Hepatocyte (in vitro differentiated cells): ENCODE measurements around the gene LINGO3. TPM values are rescaled to one million over a fixed set of nuclear protein-coding genes. Genes with fewer than 3 reads are reported as not detected.

Experiments used
- DNase-seq: peaks from one replicate; pipeline ENCODE4 v3.0.0-alpha.2; 2016; ENCODE audit warnings: low spot score
- H2AFZ ChIP-seq: fragments of 200-600 bp; sonication (generic); 2 replicates; pipeline ENCODE4 v1.6.0; 2016; ENCODE audit warnings: antibody characterized with exemption, mild to moderate bottlenecking
- H3K27ac ChIP-seq: fragments of 200-600 bp; sonication (generic); 2 replicates; pipeline ENCODE4 v1.5.1; 2016; ENCODE audit warnings: mild to moderate bottlenecking
- H3K27me3 ChIP-seq: fragments of 200-600 bp; sonication (generic); 2 replicates; pipeline ENCODE4 v1.6.1; 2016
- H3K36me3 ChIP-seq: fragments of 200-600 bp; sonication (generic); replicated peaks from 2 replicates; pipeline ENCODE4 v1.5.1; 2016; ENCODE audit warnings: low read depth; ENCODE audit not compliant: insufficient read depth
- H3K4me1 ChIP-seq: fragments of 200-600 bp; sonication (generic); 2 replicates; pipeline ENCODE4 v1.5.1; 2016; ENCODE audit warnings: mild to moderate bottlenecking, moderate library complexity; ENCODE audit not compliant: insufficient read depth
- H3K4me2 ChIP-seq: fragments of 200-600 bp; sonication (generic); 2 replicates; pipeline ENCODE4 v1.6.0; 2016
- H3K4me3 ChIP-seq: fragments of 200-600 bp; sonication (generic); 2 replicates; pipeline ENCODE4 v1.5.1; 2016; ENCODE audit warnings: mild to moderate bottlenecking
- H3K79me2 ChIP-seq: fragments of 200-600 bp; sonication (generic); 2 replicates; pipeline ENCODE4 v1.6.0; 2017; ENCODE audit warnings: mild to moderate bottlenecking
- H3K9me2 ChIP-seq: fragments of 200-600 bp; sonication (generic); replicated peaks from 2 replicates; pipeline ENCODE4 v1.6.0; 2017; ENCODE audit warnings: mild to moderate bottlenecking; ENCODE audit not compliant: insufficient read depth
- H3K9me3 ChIP-seq: fragments of 200-600 bp; sonication (generic); 2 replicates; pipeline ENCODE4 v1.5.1; 2016; ENCODE audit warnings: low read depth, mild to moderate bottlenecking
- H4K20me1 ChIP-seq: fragments of 200-600 bp; sonication (generic); 2 replicates; pipeline ENCODE4 v1.6.0; 2016; ENCODE audit warnings: mild to moderate bottlenecking; ENCODE audit not compliant: insufficient read depth, poor library complexity, severe bottlenecking
- CTCF ChIP-seq: fragments of 200-600 bp; sonication (generic); IDR thresholded peaks from 2 replicates; pipeline ENCODE4 v1.5.1; 2016; ENCODE audit warnings: antibody characterized with exemption, mild to moderate bottlenecking; ENCODE audit not compliant: poor library complexity
- EZH2 ChIP-seq: fragments of 200-600 bp; sonication (generic); IDR thresholded peaks from 2 replicates; pipeline ENCODE4 v1.6.1; 2016; ENCODE audit warnings: antibody characterized with exemption, mild to moderate bottlenecking, borderline replicate concordance
- EZH2phosphoT487 ChIP-seq: fragments of 200-600 bp; sonication (generic); IDR thresholded peaks from one replicate; pipeline ENCODE4 v1.6.1; 2018; ENCODE audit warnings: antibody characterized with exemption, mild to moderate bottlenecking, low read depth, moderate library complexity; ENCODE audit not compliant: unreplicated experiment, severe bottlenecking
- WGBS: methylation state at CpG from one replicate; pipeline ENCODE4 v1.1.6; 2016; ENCODE audit warnings: low lambda C conversion rate; ENCODE audit errors: missing lambda C conversion rate; 5-methylcytosine and 5-hydroxymethylcytosine counted together
- polyA plus RNA-seq: library from polyadenylated mRNA; unstranded; fragments of >200 nt; fragmentation: Nextera tagmentation; extraction: Ambion mirVana; gene quantifications from 2 replicates; pipeline ENCODE4 v1.2.1, GENCODE V29; 2016
- total RNA-seq: library from RNA; depleted of rRNA; stranded (reverse); fragments of >200 nt; gene quantifications from 2 replicates; pipeline ENCODE4 v1.2.3, GENCODE V29; 2014

LINGO3 gene
- total and polyA plus RNA-seq, 2 experiments from 2014 or later: not detected

GRCh38 chr19:2303211-2303798 lies 4.6 kb downstream of the LINGO3 start:
- DNase-seq: no peak
- Histone ChIP-seq H3K4me1 (no peaks in the 10 kb centered on the region), H3K36me3 (no peaks in the 10 kb centered on the region), H3K9me3 (no peaks in the 10 kb centered on the region), H3K27me3 (peaks cover 18% of the 10 kb centered on the region), H3K4me2 (no peak overlapping the region), H3K79me2 (no peaks in the 10 kb centered on the region), H3K27ac (no peak overlapping the region), H4K20me1 (no peaks in the 10 kb centered on the region), H3K9me2 (no peaks in the 10 kb centered on the region), H3K4me3 (no peak overlapping the region), H2AFZ (no peak overlapping the region)
- TF ChIP-seq EZH2 (no peak), CTCF (no peak), EZH2phosphoT487 (no peak)
- WGBS: 86% methylated on average over 20 of the region's 26 CpGs

GRCh38 chr19:2302319-2303210 lies 5.4 kb downstream of the LINGO3 start:
- Histone ChIP-seq H3K9me2 (no peaks in the 10 kb centered on the region), H2AFZ (no peak overlapping the region), H3K36me3 (no peaks in the 10 kb centered on the region), H3K4me3 (no peak overlapping the region), H3K27ac (no peak overlapping the region), H3K79me2 (no peaks in the 10 kb centered on the region), H3K27me3 (peaks cover 15% of the 10 kb centered on the region), H3K4me1 (no peaks in the 10 kb centered on the region), H3K4me2 (peak overlapping the region; percentile 41), H4K20me1 (no peaks in the 10 kb centered on the region), H3K9me3 (no peaks in the 10 kb centered on the region)
- TF ChIP-seq EZH2 (no peak), EZH2phosphoT487 (no peak), CTCF (no peak)
- peak; percentile 21 for DNase-seq
- 44% methylated on average over 44 of the region's 62 CpGs for WGBS

- no peaks in the 10 kb centered on the region for H4K20me1 ChIP-seq
- H3K27ac ChIP-seq: no peak overlapping the region
- no peaks in the 10 kb centered on the region for H3K9me2 ChIP-seq
- H3K27me3 ChIP-seq: peaks cover 7% of the 10 kb centered on the region
- no peak for DNase-seq
- no peak overlapping the region for H3K4me2 ChIP-seq
- no peaks in the 10 kb centered on the region for H3K9me3 ChIP-seq
- H3K79me2 ChIP-seq: no peaks in the 10 kb centered on the region
- WGBS: 94% methylated on average over 9 of the region's 17 CpGs
- no peak for TF ChIP-seq EZH2phosphoT487
- TF ChIP-seq CTCF: no peak
- TF ChIP-seq EZH2: no peak
- no peaks in the 10 kb centered on the region for H3K4me1 ChIP-seq
- H3K4me3 ChIP-seq: no peak overlapping the region
- H2AFZ ChIP-seq: no peak overlapping the region
- no peaks in the 10 kb centered on the region for H3K36me3 ChIP-seq
Measured at GRCh38 chr19:2300533-2300932, 7.4 kb downstream of the LINGO3 start.
